Measurements from ENCODE around the gene NFATC3. TPM values are rescaled to one million over a fixed set of nuclear protein-coding genes. Genes with fewer than 3 reads are reported as not detected.

NFATC3 gene
- total and polyA plus RNA-seq, 2 of the 8 experiments (the other 6 are each of a cell fraction or from before 2014, with no cell fraction given) = 17.6 to 34.5 TPM

DNA sequence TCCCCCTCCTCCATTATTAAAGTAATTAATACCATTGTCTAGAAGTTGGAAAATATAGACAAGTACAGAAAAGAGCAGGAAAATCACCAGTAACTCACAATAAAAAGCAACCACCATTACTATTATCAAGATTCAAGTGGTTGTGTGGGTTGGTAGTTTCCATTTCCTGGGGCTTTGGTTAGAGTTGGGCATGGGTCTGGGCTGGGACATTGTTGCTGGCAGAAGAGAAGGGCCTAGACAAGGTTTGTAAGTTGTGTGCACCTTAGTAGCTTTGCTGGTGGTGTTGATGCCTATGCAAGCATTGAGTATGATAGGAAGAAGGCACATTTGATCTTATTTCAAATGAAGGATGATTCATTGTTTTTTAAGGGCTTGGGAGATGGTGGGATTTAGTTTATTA, 25.4 kb upstream of the NFATC3 start:
- Histone ChIP-seq H3K27me3 (replicated peaks in 1 of 4; ENCODE audit: control insufficient read depth in 3 of 4, extremely low read depth in 1 of 4, insufficient read depth in 3 of 4, low read length in 3 of 4) (no peaks in the 10 kb centered on the region; a peak in 1 of 7 replicates), H3K14ac (ENCODE audit: insufficient read length) (no peak overlapping the region), H2AK5ac (ENCODE audit: low read depth, low read length) (no peak overlapping the region), H3K27ac (ENCODE audit: low read depth, low read length) (no peak overlapping the region), H2BK12ac (ENCODE audit: low read depth, low read length) (no peak overlapping the region), H2AFZ (ENCODE audit: low read length) (no peak overlapping the region), H3K56ac (replicated peaks; ENCODE audit: insufficient read length, low read depth, low read length) (no peak overlapping the region), H3K9ac (replicated peaks in 1 of 4; ENCODE audit: extremely low read depth in 1 of 4, low read depth in 3 of 4, low read length in 3 of 4) (no peak overlapping the region), H3K79me2 (ENCODE audit: control insufficient read depth in 1 of 2, insufficient read depth in 2 of 2, low read length in 2 of 2) (no peaks in the 10 kb centered on the region), H4K8ac (ENCODE audit: extremely low read depth, insufficient read depth, low read length) (no peak overlapping the region), H2BK20ac (ENCODE audit: low read length) (no peak overlapping the region), H3K79me1 (ENCODE audit: low read depth, low read length) (no peaks in the 10 kb centered on the region), H3K18ac (ENCODE audit: extremely low read depth, low read length) (no peak overlapping the region), H4K91ac (replicated peaks; ENCODE audit: insufficient read length, low read length) (no peak overlapping the region), H3K9me3 (ENCODE audit: insufficient read depth in 2 of 2, low read depth in 1 of 2, low read length in 1 of 2) (no peaks in the 10 kb centered on the region), H3K4ac (replicated peaks; ENCODE audit: insufficient read length, low read depth, low read length) (no peak overlapping the region), H2BK15ac (ENCODE audit: low read length) (no peak overlapping the region), H3K4me2 (ENCODE audit: insufficient read depth in 1 of 2, low read depth in 2 of 2, low read length in 2 of 2) (no peak overlapping the region), H4K20me1 (replicated peaks in 1 of 2; ENCODE audit: control insufficient read depth in 1 of 2, insufficient read depth in 2 of 2, low read length in 2 of 2) (peaks cover 0 to 2% of the 10 kb centered on the region in 2 experiments), H3K4me1 (replicated peaks in 1 of 4; ENCODE audit: control insufficient read depth in 3 of 4, insufficient read depth in 4 of 4, low read length in 3 of 4) (no peaks in the 10 kb centered on the region), H3K23me2 (ENCODE audit: low read depth, low read length) (no peaks in the 10 kb centered on the region), H2BK120ac (replicated peaks; ENCODE audit: low read depth, low read length) (no peak overlapping the region), H3K23ac (ENCODE audit: insufficient read length) (no peak overlapping the region), H3K36me3 (ENCODE audit: control insufficient read depth in 2 of 4, insufficient read depth in 4 of 4, low read length in 3 of 4) (peaks cover 0 to 15% (median 3%) of the 10 kb centered on the region in 4 experiments; a peak in 6 of 8 replicates), H2BK5ac (ENCODE audit: low read depth, low read length) (no peak overlapping the region), H4K5ac (ENCODE audit: insufficient read length, low read depth, low read length) (no peak overlapping the region), H3K4me3 (ENCODE audit: extremely low read depth in 1 of 4, insufficient read depth in 2 of 4, low read depth in 3 of 4, low read length in 4 of 4) (no peak overlapping the region)
- FAIRE-seq (no peak), DNase-seq (ENCODE audit: low read depth in 1 of 2, low spot score in 2 of 2) (no peak)
- ChIA-PET CTCF (ENCODE audit: partially characterized antibody) (interaction anchor here (0.7 kb wide), 1 partner anchor 184 kb away, joined by 4 read pairs; no protein-coding TSS in a partner anchor), POLR2A (ENCODE audit: partially characterized antibody) (no interaction called here)
- TF ChIP-seq MAX (IDR thresholded peaks at IDR 0.05) = no peak
- TF ChIP-seq CBX8 (IDR thresholded peaks at IDR 0.05; ENCODE audit: borderline replicate concordance, low read depth, low read length) = no peak
- no peak for TF ChIP-seq SIN3A (conservative IDR thresholded peaks at IDR 0.05 in 1 of 2, IDR thresholded peaks at IDR 0.05 in 1 of 2; ENCODE audit: low read depth in 1 of 2, low read length in 2 of 2)
- TF ChIP-seq SP2 (IDR thresholded peaks at IDR 0.05; ENCODE audit: low read length) = no peak
- no peak for TF ChIP-seq RXRA (IDR thresholded peaks at IDR 0.05; ENCODE audit: insufficient read depth, low read depth, low read length)
- no peak for TF ChIP-seq SIRT6 (IDR thresholded peaks at IDR 0.05; ENCODE audit: low read length)
- TF ChIP-seq NRF1 (IDR thresholded peaks at IDR 0.05; ENCODE audit: low read depth, low read length) = no peak
- TF ChIP-seq KDM1A (IDR thresholded peaks at IDR 0.05; ENCODE audit: borderline replicate concordance, low read length) = no peak
- TF ChIP-seq ATF2 (IDR thresholded peaks at IDR 0.05; ENCODE audit: low read length) = no peak
- TF ChIP-seq RNF2 (IDR thresholded peaks at IDR 0.05; ENCODE audit: borderline replicate concordance, low read depth, low read length, missing control alignments, poor library complexity, severe bottlenecking) = no peak
- TF ChIP-seq ZNF274 (IDR thresholded peaks at IDR 0.05; ENCODE audit: borderline replicate concordance, extremely low read depth, low read length) = no peak
- TF ChIP-seq RAD21 (IDR thresholded peaks at IDR 0.05 in 1 of 2, conservative IDR thresholded peaks at IDR 0.05 in 1 of 2; ENCODE audit: low read depth in 2 of 2, low read length in 2 of 2) = no peak
- TF ChIP-seq TCF12 (IDR thresholded peaks at IDR 0.05; ENCODE audit: low read depth, low read length) = no peak

Data from H1 (cell line).